GM21515 (cell line): Measurements from ENCODE around the gene USP47.

ENCODE experiments used
- ATAC-seq: cut with Tn5 transposase; IDR thresholded peaks from one replicate; pipeline ENCODE4 v1.9.1; 2021; ENCODE audit not compliant: unreplicated experiment

USP47 gene

DNA sequence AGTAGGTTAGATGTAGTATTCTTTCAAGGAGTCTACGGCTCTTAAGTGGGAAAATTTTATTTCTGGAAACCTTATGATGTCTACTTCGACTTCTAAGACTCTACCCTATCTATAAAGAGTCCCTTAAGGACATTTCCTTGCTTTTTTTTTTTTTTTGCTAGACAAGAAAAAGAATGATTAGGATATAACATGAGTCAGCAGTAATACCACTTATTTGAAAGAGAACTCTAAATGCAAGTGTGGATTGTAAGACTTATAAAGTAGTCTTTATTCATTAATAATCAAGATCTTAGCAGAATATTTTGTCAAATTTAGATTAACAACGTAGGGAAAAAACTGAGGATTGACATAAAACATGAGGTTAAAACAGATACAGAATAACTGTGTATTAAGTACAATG lies 95.7 kb downstream of the USP47 start:
- ATAC-seq = no peak

DNA sequence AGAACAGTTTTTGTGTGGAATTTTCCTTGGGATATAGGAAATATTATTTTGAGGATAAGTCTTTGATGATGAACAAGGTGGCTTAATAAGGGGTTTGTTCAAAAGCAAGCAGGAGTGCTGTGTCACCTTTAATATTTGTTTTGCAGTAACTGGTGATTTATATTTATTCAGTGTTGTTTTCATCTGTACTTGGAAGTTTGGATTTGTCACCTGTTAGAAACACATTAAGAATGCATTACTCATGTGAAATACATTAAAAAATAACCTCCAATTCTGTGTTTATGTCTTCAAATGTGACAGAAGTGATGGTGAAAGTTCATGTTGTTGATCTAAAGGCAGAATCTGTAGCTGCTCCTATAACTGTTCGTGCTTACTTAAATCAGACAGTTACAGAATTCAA lies 96.2 kb downstream of the USP47 start:
- no peak for ATAC-seq

DNA sequence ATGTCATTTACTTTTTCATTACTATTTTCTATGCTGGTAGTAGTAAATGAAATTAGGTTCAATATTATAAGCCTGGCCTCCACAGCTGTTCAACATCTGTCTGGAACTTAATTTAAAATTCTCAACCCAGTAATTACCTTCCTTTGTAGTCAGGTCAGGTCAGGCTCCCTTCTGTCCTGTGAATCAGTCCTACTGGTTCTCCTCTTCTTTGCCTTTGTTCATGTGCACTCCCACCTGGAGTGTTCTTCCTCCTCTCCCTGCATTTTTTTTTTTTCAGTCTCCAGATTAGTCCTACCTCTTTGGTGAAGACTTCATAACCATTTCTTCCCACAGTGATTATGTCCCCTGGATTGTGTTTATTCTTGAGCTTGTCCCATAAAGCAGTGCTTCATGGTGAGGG lies 98.8 kb downstream of the USP47 start:
- no peak for ATAC-seq

DNA sequence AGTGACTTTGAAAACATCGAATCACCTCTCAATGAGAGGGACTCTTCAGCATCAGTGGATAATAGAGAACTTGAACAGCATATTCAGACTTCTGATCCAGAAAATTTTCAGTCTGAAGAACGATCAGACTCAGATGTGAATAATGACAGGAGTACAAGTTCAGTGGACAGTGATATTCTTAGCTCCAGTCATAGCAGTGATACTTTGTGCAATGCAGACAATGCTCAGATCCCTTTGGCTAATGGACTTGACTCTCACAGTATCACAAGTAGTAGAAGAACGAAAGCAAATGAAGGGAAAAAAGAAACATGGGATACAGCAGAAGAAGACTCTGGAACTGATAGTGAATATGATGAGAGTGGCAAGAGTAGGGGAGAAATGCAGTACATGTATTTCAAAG lies 100.9 kb downstream of the USP47 start:
- no peak for ATAC-seq

DNA sequence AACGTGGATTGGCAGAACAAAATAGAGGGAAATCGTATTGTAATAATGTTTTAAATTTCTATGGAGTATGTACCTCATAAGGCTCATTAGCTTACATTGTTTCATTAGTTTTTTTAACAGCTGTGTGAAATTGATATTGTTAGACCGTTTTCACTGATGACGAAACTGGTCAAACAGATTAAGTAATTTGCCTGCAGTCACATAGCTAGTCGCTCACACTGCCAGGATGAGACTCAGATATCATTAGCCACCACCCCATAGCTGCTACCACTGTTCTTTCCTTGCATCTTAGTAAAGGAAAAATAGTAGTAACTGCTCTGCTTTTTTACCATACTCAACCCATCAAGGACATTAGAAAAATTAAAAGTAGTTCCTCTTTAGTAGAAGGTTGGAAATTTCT lies 102.7 kb downstream of the USP47 start:
- no peak for ATAC-seq

DNA sequence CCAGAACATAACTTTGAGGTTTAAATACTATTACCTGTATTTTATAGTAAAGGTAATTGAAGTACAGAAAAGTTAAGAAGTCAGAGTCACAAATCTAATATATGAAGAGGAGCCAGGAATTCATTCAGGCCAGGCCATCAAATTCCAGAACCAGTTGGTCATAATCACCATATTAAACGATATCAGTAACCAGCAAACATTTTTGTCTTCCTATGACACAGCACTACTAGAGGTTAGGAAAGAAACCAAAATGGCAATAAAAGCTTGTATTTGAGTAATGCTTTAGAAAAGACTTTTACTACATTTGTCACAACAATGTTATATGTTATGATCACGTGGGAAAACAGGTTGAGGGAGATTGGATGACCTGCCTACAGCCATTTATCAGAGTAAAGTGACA lies 104.4 kb downstream of the USP47 start:
- no peak for ATAC-seq

DNA sequence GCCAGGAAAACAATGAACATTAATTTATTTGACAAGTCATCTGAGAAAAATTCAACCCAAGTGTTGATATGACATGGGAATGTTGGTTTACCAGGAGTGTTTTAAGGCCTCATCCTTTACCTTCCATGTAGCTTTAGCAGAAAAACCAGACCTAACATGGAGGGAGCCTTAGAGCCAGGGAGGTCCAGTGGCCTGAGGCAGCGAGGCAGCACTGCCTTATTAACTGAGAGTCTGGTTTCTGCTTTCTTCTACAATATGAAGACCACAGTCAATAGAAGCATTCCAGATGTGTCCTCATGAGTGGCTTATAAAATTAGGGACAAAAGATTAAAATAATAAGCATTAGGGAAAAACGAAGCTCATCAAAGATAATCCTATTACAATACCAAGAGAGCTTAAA lies 105.1 kb downstream of the USP47 start:
- no peak for ATAC-seq

DNA sequence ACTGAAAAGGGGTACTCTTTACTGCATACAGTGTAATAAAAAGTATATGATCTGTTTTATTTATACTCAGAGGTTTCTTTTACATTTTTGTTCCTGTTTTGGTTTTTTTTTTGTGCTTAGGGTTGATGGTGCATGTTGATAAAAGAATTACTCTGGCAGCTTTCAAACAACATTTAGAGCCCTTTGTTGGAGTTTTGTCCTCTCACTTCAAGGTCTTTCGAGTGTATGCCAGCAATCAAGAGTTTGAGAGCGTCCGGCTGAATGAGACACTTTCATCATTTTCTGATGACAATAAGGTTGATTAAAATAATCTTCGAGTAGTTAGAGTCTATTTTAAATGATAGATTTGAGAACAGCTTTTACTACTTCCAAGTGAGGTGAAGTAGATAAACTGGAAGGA lies 106.1 kb downstream of the USP47 start:
- ATAC-seq = no peak

DNA sequence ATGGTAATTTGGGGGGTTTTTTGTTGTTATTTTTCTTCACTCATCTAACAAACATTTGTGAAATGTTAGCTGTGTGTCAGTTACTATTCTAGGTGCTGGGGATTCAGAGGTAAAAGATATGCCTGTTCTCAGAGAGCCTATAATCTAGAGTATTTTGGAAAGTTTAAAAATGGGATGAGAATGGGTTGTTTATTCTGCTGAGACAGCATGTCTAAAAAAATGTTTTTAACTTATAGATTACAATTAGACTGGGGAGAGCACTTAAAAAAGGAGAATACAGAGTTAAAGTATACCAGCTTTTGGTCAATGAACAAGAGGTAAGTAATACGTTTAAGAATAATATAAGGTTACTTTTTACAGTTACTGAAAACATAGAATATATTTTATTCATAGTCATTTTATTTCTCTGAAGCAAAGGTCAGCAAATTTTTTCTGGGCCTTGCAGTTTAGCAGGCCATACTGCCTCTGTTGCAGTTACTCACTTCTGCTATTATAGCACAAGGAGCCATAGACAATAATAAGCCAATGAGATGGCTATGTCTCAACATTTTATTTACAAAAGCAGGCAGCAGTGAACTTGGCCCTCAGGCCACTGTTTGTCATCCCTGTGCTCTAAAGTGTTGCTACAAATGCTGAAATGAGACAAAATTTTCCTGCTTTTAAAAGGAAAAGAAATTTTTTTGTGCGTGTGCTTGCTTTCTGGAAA lies 106.6 kb downstream of the USP47 start:
- ATAC-seq = no peak

DNA sequence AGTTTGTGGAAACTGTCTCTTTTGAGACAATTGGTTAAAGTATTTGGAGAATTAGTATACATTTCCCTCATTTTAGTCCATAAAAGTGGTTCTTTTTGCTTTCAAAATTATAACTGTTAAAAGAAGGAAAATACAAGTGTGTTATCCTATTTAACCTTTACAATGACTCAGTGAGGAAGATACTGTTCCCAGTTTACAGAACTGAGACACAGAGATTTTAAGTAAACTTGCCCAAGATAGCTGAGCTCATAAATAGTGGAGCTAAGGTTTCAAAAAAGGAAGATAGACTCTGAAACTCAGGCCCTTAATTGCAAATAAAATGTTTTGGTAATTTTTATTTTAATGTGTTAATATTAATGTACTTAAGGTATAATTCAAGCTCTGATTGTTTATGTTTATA lies 107.7 kb downstream of the USP47 start:
- ATAC-seq = no peak

DNA sequence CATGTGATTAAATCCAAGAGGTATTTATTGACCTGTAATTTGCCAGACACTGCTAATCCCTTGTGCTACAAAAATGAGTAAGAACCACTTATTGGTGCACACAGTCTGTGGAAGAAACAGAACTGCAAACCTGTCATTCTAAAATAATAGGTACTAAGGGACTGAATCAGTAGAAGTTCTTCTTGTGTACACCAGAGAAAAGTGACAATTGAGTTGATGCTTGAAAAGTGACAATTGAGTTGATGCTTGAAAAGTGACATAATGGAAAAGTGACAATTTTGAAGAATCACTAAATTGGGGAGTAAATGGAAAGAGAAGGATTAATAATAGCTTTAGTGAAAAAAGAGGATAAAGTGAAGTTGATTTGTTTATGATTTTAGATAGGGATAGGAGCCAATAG lies 110.3 kb downstream of the USP47 start:
- no peak for ATAC-seq

DNA sequence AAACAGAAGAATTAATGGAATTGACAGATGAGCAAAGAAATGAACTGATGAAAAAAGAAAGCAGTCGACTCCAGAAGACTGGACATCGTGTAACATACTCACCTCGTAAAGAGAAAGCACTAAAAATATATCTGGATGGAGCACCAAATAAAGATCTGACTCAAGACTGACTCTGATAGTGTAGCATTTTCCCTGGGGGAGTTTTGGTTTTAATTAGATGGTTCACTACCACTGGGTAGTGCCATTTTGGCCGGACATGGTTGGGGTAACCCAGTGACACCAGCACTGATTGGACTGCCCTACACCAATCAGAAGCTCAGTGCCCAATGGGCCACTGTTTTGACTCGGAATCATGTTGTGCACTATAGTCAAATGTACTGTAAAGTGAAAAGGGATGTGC lies 114.2 kb downstream of the USP47 start:
- ATAC-seq = no peak

DNA sequence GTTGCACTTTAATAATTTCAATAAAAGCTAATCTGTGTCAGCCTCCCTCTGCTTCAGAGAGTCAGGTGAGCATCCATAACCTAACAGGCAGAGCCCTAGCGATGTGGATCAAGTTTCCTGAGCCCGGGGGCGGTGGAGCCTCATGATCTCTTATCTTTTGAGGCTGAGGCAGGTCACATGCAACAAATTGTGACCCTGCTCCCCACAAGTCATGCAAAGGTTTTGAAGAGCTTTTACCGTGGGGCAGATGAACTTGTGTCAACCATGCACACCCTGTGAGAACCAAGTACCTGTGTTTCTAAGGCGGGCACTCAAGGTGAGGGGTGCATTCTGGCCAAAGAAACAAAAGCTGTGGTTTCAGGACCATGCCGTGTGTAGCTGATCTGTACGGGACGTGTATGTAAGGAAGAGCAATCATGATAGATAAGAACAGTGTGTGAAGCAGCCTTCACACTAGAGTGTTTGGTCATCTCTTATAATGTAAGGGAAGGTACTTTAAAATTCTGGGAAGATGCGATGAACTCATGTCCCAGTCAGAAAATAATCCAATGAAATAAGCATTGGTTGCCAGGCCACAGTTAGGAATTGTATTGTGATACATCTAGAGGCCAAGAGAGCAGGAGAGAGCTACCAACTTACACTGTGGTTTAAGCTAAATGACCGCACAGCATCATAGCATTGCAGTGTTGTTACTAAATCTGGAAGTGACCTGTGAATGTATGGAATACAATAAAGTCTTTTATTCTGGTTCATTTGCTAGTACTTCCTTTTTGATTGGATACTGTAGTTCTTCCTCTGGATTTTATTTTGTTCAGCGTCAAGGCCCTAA lies 116.8 kb downstream of the USP47 start:
- no peak for ATAC-seq

DNA sequence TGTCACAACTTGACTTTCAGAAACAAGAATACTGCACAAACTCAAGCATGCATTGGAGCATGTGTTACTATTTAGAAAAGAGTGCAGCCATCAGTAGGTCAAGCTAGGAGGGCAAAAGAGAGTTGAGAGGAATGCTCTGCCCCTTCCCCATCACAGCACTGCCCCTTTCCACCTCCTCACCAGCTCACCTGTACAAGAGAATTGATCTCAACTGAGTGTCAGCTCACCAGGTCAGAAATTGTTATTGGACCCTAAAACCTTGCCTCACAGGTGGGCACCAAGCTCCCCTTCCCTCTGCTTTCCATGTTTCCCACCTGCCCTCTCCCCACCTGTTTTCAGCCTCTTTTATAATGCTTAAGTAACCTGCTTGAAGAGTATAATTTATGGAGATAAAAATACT lies 117.8 kb downstream of the USP47 start:
- no peak for ATAC-seq

DNA sequence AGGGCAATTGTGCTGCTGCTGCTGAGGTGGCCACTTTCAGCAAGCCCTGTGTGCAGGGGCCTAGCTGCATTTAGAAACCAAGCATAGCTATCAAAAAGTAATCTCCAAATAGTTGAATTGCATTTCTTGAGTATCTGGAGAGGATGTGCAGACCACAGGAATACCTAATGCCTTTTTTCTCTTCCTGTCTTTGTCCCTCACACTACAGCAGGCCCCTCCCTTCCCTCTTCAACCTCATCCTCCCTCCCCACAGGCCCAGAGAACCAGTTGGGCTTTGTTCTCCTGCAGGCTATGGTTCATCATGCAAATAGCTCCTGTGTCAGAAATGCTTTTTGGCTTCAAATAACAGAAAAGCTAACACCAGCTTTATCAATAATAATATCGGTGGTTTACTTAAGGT lies 118.9 kb downstream of the USP47 start:
- no peak for ATAC-seq

DNA sequence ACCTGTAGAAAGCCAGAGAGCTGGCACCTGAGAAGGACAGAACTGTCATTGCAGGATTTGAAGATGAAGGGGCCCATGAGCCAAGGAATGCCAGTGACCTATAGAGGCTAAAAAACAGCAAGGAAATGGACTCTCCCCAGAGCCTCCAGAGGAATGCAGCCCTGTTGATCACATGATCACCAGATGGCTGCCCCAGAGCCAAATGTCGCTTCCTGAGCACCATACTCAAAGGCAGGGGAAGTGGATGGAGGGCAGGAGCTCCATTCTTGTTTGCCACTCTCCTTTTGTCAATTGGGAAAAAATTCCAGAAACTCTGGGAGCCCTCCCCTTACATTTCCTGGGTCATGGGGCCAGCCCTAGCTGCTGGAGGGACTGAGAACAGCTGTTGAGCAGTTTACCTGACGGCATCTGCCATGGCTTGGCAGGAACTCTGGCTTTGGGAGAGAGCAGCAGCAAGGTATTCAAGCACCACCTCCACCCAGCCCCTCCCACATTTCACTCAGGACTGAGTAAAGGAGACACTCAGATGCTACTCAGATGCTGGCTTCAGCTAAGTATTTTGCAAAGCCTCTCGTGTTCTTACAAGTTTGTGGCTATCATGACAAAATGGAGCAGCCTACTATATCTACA lies 119.7 kb downstream of the USP47 start:
- ATAC-seq = no peak

DNA sequence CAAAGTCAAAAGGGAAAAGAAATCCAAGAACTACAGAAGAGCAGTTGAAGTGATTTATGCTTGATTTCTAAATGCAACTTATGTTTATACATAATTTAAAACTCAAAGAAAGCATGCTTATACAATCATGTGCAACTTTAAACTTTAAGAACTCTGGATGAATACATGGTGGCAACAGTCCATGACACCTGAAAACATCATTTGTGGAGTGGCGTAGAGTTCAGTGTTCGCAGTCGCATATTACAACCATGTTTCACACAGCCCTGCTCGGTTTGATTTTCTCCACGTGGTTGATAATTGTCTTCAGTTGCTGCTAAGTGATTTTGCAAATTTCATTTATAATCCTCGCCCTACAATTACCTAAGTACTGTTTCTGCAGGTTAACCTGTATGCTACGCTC lies 121.3 kb downstream of the USP47 start:
- ATAC-seq = no peak

DNA sequence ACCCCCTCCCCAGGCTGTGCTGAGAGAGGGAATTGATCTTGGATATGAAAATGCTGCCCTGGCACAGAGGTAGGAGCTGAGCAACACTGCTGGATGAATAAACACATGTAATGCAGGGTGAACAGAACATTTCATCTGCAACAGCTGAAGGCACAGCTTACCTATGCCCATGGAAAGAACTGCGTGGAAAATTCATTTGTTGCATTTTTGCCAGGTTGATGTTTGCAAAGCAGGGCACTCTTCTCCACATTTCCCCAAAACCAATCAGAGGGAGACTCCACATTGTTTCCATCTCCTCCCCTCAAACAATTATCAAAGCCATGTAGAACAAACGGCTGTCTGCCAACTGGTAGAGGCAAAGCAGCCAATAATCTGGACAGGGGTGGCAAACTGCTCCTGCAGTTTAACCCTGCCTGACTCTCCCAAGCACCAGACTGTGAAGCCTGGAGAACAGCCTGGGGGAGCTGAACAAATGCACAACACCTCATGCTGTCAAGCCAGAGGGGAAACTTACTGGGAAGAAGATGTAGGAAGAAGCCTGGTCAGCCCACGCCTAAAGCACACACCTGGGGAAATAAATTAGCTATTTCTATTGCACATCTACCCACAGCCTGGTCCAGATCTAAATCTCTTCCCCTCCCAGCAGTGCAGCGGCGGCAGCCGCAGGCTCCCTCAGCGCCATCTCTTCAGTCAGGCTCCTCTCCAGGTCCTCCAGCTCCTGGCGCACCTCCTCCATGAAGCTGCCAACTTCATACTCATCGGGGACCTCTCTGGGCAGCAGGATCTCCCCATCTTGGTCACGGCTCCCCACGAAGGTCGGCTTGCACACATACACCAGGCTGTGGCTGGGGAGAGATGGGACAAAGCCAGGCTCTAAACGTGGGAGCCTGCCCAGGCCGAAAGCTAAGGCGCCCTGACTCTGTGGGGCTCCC lies 122.3 kb downstream of the USP47 start:
- no peak for ATAC-seq

DNA sequence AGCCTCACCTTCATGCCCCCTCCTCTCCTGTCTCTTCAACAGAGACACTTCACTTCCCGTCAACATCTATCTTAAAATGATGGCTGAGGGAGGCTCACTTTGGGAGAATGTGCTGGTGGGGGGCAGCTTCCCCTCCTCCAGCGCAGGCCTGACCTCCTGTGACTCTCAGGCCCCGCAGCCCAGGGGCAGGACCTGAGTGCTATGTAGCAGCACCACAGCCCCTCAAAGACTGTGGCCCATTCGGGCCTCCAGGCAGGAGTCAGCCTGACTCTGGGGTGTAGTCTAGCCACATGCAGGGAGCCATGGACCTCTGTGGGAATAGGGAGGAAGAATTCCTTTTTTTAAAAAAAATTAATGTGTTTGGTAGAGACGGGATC lies 123.0 kb downstream of the USP47 start:
- no peak for ATAC-seq

DNA sequence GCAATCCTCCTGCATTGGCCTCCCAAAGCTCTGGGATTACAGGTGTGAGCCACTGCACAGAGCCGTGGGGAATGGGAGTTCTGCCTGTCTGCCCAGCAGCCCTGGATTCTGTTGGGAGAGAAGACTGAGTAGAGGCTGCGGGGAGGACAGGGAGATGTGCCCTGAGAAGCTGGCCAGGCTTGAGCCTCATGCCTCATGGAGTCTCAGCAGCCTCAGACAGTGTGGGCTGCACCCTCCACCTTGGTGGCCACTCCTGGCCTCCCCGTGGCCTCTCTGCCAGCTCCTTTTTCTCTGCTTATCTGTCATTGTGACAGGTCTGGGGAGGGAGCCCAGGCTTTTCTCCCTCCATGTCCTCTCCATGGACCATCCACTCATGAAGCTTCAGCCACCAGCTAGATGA lies 123.4 kb downstream of the USP47 start:
- no peak for ATAC-seq

DNA sequence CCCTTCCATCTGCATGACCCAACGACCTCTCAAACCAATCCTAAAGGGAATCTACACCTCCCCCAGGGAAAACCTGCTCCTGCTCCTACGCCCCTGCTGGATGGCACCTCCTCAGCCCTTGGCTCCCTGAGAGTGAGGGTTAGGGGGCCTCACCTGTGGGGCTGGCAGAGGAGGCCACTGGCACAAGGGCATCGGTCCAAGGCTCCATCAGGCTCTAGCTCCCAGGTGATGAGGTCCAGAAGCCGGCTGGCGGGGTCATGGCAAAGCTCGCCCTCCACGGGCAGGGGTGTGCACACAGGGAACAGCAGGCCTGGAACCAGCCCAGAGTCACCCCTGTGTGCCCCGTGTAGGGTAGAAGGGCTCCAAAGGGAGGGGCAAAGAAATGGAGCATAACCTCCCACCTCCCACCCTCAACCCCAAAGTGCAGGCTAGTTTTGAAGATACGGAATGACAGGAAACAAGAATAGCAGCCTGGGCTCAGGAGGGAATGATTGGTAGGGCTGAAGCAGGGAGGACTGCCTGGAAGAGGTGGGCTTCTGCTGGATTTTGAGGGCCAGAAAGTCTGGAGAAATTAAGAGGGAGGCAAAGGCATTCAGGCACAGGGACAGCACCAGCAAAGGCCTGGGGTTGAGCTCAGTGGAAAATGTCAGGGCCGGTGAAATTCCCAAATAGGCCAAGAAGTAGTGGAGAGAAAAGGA lies 124.0 kb downstream of the USP47 start:
- ATAC-seq = no peak
